Retinal pigment epithelial cell (primary cell): ENCODE data around the gene TRNT1.

Experiments used
- DNase-seq: peaks from one replicate; pipeline ENCODE4 v3.0.0-alpha.2; 2010; ENCODE audit warnings: low read depth
- H3K4me3 ChIP-seq: 2 replicates; pipeline ENCODE4 v1.5.1; 2011; ENCODE audit warnings: mild to moderate bottlenecking, low read length, control low read depth, moderate library complexity
- CTCF ChIP-seq: conservative IDR thresholded peaks from 2 replicates; pipeline ENCODE4 v1.5.1; 2011; ENCODE audit warnings: low read depth, low read length, control low read depth, inconsistent platforms

Gene TRNT1

GRCh38 chr3:3126477-3127431 is at the start of gene TRNT1:
Gene TRNT1 (plus strand): TSS chr3:3126940. CDS start chr3:3129041, 2,101 bp downstream.
- H3K4me3 ChIP-seq = peak within 1 kb of the TSS; percentile 81
- peak; percentile 73 for DNase-seq
- TF ChIP-seq CTCF = no peak

GRCh38 chr3:3080309-3080708 is 46.4 kb upstream of the TRNT1 start:
- no peak for DNase-seq
- TF ChIP-seq CTCF = no peak
- no peak overlapping the region for H3K4me3 ChIP-seq

- no peak overlapping the region for H3K4me3 ChIP-seq
- no peak for DNase-seq
- no peak for TF ChIP-seq CTCF
These were observed 45.1 kb upstream of the TRNT1 start for GRCh38 chr3:3081381-3082233.

GRCh38 chr3:3082234-3082924 is 44.4 kb upstream of the TRNT1 start:
- H3K4me3 ChIP-seq = no peak overlapping the region
- DNase-seq = no peak
- no peak for TF ChIP-seq CTCF

- no peak overlapping the region for H3K4me3 ChIP-seq
- TF ChIP-seq CTCF = no peak
- DNase-seq = no peak
These were observed 41.9 kb upstream of the TRNT1 start for GRCh38 chr3:3084890-3085289.

GRCh38 chr3:3085782-3086181 is 41.0 kb upstream of the TRNT1 start:
- H3K4me3 ChIP-seq = no peak overlapping the region
- no peak for TF ChIP-seq CTCF
- DNase-seq = no peak
